K562 (cell line): ENCODE measurements around the gene PLXNA2.

ENCODE experiments used
- ATF2 ChIP-seq: sonication (generic); formaldehyde crosslinking; IDR thresholded peaks from 2 replicates; pipeline ENCODE4 v1.8.1; 2022; ENCODE audit warnings: missing genetic modification reagents
- CHD2 ChIP-seq: IDR thresholded peaks from 2 replicates; pipeline ENCODE4 v1.6.1; 2011; ENCODE audit warnings: low read depth, low read length
- DACH1 ChIP-seq: fragments of 450-650 bp; IDR thresholded peaks from 2 replicates; pipeline ENCODE4 v1.6.1; 2018; ENCODE audit not compliant: partially characterized antibody
- MECOM ChIP-seq: fragments of 250-450 bp; sonication (Bioruptor Pico); IDR thresholded peaks from 2 replicates; pipeline ENCODE4 v1.8.0; 2022; ENCODE audit warnings: inconsistent platforms
- NFE2 ChIP-seq: IDR thresholded peaks from 2 replicates; pipeline ENCODE4 v1.6.1; 2014; ENCODE audit warnings: antibody characterized with exemption, low read depth
- NFYB ChIP-seq: IDR thresholded peaks from 2 replicates; pipeline ENCODE4 v1.6.1; 2011; ENCODE audit warnings: mild to moderate bottlenecking, moderate library complexity; ENCODE audit not compliant: insufficient read length; ENCODE audit errors: extremely low read depth
- POLR2AphosphoS5 ChIP-seq: IDR thresholded peaks from 2 replicates; pipeline ENCODE4 v1.6.1; 2011; ENCODE audit warnings: mild to moderate bottlenecking, low read depth, low read length, moderate library complexity; ENCODE audit not compliant: control insufficient read depth, insufficient read depth
- POLR3A ChIP-seq: IDR thresholded peaks from 2 replicates; pipeline ENCODE4 v1.6.1; 2011; ENCODE audit warnings: borderline replicate concordance, mild to moderate bottlenecking, moderate library complexity; ENCODE audit not compliant: insufficient read length, insufficient read depth; ENCODE audit errors: extremely low read depth
- RFX5 ChIP-seq: IDR thresholded peaks from 2 replicates; pipeline ENCODE4 v1.6.1; 2011; ENCODE audit warnings: low read depth, mild to moderate bottlenecking, improper control_type of control experiment, low read length
- SRSF1 ChIP-seq: fragments of 200-400 bp; formaldehyde crosslinking; IDR thresholded peaks from 2 replicates; pipeline ENCODE4 v1.6.1; 2017; ENCODE audit warnings: mild to moderate bottlenecking, low read depth, low read length, moderate library complexity
- ZC3H11A ChIP-seq: IDR thresholded peaks from 2 replicates; pipeline ENCODE4 v1.6.1; 2012; ENCODE audit warnings: low read depth, low read length, improper control_type of control experiment
- ZNF668 ChIP-seq: fragments of 250-450 bp; sonication (Bioruptor Pico); IDR thresholded peaks from 2 replicates; pipeline ENCODE4 v1.8.0; 2022; ENCODE audit warnings: mild to moderate bottlenecking, inconsistent platforms

GRCh38 chr1:208189716-208190115 lies 54.5 kb downstream of the PLXNA2 start:
- TF ChIP-seq ZNF668 (CRISPR knock-in tag) = no peak
- TF ChIP-seq POLR3A = no peak
- TF ChIP-seq ATF2 (CRISPR knock-in tag) = no peak
- no peak for TF ChIP-seq NFE2
- no peak for TF ChIP-seq POLR2AphosphoS5
- TF ChIP-seq ZC3H11A = no peak
- no peak for TF ChIP-seq CHD2
- TF ChIP-seq DACH1 = no peak
- no peak for TF ChIP-seq NFYB
- no peak for TF ChIP-seq MECOM (CRISPR knock-in tag)
- TF ChIP-seq RFX5 = no peak
- TF ChIP-seq SRSF1 = no peak
